GM18519 (cell line): ENCODE measurements around the gene BEST2.
"Not testable (repeated sequence)": the region's sequence is repeated elsewhere in the genome, so short reads cannot be mapped to it uniquely, and the experiment has no call there.

Source experiments
- ATAC-seq: cut with Tn5 transposase; IDR thresholded peaks from one replicate; pipeline ENCODE4 v1.9.1; 2021; ENCODE audit warnings: mild to moderate bottlenecking, moderate library complexity; ENCODE audit not compliant: unreplicated experiment, low FRiP score

BEST2 gene

DNA sequence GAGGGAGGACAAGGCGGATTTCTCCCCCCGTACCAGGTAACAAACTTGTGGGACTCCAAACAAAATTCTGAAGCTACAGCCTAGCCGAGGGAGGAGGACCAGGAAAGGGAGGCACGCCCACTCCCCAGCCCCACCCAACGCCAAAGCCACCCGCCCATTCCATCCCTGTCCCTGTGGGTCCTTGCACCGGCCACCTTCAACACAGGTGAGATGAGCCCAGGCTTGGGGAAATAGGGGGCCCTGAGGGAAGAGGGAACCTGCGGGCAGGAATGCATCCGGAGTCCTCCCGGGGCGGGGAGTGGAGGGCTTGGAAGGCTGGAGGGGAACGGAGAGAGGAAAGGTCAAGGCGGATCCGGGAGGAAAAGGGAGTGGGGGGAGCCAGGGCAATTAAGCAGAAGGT, at the start of gene BEST2:
TSS of gene BEST2 (plus strand) at position 157 of the 400 bp plus-strand sequence. CDS start 802 bp downstream, outside the sequence.
- ATAC-seq: no peak

DNA sequence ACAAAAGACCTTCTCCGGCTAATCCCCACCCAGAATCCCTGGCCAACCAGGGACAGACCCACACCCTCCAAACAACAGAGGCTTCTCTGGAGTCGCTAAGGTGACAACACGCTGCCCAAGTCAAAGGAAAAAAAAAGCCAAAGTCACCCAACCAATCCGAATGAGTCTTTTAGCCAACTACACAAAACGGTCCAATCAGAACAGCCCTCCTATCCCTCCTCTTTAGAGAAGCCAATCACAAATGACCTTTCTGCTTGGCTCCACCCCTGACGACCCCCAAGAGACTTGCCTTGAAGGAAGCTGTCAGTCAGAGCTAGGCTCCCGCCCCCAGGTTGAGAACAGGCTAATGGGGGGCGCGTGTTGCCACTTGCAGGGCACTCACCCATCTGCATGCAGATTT, 48.5 kb upstream of the BEST2 start:
- ATAC-seq: no peak

DNA sequence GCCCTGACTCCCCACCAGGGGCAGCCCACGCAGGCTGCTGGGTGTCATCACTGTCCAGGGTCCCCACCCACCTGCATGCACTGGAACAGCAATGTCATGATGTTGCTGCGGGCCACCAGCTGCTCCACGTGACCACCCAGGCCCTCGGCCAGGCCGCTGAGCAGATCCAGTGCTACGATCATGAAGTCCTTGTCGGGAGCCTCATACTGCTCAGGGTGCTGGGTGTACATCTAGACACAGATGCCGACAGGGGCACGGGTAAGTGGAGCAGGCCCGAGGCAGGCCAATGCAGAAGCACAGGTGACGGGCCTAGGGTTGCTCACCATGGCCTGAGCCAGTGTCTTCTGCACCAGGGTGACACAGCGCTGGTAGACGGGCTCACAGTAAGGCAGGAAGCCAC, 46.4 kb upstream of the BEST2 start:
- no peak for ATAC-seq

DNA sequence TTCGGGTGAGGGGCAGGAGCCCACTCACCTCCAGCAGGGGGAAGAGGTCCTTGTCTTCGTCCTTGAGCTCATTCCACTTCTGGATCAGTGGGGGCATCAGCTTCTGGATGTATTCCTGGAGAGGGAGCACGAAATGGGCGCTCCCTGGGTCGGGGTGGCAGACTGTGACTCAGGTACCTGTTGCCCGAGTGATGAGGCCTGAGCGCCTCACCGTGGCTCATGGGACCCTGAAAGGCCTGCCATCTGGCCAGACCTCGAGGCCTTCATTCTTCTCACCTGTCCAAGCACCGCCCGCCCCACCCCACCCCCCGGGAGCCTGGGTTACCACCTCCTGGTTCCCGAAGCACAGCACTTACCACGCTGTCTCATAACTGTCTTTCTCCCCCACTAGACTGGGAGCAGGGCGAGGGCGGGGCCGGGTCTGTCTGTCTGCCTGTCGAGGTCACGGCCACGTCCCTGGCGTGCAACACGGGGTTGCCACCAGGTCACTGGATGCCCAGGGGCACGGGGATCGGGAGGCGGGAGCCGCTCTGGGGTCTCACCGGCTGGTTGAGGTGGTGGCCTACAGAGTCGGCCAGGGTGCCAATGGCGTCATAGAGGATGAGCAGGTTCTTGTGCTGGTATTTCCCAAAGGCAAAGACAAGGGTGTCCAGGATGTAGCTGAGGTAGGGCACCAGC, 45.8 kb upstream of the BEST2 start:
- no peak for ATAC-seq

DNA sequence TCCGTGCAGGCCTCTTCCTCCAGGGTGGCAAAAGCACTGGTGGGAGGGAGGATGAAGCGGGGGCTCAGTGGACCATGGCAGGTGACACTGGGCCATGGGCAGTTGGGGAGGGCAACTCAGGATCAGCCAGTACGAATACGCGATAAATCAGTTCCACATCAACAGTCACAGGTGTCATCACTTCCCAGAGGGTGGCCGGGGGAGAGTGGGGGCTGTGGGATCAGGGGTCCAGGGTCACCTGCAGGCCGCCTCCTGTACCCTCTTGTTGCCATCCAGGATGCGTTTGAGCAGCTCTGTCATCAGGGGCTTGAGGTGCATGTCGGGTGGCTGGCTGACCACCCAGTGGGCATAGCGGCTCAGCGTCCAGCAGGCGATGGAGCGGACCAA, 45.3 kb upstream of the BEST2 start:
- ATAC-seq: no peak

DNA sequence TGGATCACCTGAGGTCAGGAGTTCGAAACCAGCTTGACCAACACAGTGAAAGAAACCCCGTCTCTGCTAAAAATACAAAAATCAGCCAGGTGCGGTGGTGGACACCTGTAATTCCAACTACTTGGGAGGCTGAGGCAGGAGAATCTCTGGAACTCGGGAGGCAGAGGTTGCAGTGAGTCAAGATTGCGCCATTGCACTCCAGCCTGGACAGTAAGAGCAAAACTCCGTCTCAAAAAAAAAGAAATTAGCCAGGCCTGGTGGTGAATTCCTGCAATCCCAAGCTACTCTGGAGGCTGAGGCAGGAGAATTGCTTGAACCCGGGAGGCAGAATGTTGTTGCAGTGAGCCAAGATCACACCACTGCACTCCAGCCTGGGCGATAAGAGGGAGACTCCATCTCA, 43.0 kb upstream of the BEST2 start:
- ATAC-seq: no peak

DNA sequence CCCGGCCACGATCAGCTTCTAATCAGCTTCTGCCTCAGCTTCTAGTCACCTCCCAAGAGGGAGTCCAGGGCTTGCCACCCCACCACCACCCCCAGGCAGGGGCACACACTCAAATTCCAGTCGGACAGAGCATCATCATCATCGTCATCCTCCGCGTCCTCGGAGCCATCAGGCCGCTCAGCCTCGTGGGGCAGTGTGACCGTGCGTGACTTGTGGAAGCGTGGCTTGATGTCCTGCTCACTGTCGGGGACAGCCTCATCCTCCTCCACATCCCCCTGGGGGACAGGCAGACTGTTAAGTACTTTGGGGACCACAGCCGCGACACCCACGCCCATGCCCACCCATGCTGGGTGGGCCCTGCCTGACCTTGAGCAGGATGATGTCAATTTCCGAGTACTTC, 40.4 kb upstream of the BEST2 start:
- ATAC-seq: no peak

DNA sequence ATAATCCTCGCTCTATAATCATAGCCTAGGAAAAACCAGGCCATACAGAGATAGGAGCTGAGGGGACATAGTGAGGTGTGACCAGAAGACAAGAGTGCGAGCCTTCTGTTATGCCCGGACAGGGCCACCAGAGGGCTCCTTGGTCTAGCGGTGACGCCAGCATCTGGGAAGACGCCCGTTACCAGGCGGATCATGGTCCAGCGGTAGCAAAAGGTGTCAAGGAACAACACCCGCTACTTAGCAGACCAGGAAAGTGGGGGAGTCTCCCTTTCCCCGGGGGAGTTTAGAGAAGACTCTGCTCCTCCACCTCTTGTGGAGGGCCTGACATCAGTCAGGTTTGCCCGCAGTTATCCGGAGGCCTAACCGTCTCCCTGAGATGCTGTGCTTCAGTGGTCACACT, 39.5 kb upstream of the BEST2 start:
- not testable (repeated sequence) for ATAC-seq

DNA sequence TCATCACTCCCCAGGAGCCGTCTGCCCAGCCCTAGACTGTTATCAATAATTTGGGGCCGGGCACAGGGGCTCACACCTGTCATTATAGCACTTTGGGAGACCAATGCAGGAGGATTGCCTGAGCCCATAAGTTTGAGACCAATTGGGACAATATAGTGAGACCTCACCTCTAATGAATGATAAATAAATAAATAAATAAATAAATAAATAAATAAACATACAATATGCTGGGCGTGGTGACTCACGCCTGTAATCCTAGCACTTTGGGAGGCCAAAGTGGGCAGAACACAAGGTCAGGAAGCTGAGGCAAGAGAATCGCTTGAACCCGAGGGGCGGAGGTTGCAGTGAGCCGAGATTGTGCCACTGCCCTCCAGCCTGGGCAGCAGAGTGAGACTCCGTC, 38.3 kb upstream of the BEST2 start:
- not testable (repeated sequence) for ATAC-seq

DNA sequence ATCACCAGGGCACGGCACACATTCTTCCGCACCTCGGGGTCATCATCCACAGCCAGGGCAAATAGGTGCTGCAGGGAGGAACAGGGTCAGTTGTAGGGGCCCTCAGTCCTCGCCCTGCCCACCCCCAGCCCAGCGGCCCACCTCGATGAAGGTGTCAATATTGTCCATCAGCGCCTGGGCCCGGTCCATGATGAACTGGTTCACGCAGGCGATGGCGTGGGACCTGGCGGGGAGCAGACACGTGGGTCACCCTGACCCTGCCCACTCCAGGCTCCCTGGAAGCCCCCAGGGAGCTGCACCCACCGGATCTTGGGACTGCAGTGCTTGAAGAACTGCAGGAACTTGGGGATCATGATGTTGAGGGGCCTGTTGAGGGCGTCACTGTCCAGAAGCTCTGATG, 36.5 kb upstream of the BEST2 start:
- ATAC-seq: no peak

DNA sequence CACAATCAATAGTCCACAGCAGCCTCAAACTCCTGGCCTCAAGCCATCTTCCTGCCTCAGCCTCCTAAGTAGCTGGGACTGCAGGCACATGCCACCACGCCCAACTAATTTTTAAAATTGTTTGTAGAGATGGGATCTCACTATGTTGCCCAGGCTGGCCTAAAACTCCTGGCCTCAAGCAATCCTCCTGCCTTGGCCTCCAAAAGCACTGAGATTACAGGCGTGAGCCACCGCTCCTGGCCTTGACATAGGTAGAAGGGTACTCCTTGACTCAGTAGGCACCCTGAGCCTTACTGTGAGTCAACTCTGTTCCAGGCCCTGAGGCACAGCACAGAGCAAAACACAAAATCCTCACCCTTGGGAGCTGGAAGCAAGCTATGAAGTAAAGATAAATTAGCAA, 35.7 kb upstream of the BEST2 start:
- no peak for ATAC-seq

DNA sequence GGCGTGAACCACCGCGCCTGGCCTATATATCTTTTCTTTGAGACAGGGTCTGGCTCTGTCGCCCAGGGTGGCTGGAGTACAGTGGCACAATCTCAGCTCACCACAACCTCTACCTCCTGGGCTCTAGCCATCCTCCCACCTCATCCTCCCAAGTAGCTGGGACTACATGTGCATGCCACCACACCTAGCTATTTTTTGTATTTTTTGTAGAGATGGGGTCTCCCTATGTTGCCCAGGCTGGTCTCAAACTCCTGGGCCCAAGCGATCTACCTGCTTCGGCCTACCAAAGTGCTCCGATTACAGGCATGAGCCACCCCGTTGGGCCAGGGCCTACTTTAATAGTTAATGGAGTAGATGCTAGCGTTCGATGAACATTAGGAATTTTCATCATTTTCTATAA, 31.3 kb upstream of the BEST2 start:
- no peak for ATAC-seq

DNA sequence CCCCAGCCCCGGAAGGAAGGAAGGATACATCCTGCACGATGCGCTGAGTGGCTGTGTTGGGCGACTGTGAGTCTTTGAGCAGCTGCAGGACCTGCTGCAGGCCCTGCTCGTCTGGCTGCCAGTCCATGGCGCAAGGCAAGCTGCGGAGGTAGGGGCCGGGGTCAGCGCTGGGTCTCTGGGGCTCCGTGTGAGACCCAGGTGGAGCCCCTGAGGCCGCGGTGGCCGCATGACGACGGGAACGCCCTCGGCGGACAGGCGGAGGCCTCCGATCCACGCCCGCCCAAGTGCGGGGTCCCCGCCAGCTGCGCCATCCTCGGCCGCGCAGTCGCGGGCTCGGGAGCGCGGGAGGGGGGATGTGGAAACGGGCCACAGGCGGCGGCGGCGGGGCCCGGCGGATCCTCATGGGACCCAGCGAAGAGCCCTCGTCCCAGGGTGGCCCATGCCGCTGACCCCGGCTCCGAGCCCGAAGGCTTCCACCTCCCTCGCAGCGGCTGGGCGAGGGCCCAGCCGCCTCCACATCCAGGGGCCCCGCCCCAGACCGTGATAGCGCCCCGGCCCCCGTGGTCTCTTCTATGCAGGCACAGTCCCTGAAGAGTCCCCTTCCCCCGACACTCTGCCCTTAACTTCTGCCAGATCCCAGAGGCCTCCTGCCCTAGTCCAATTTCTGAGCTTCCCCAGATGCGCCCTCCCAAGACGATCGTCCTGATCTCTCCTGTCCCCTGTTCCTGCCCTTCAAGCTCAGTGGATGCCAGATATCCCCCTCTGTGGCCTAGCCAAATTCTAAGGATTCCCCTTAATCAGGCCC, 30.5 kb upstream of the BEST2 start:
- ATAC-seq: no peak

DNA sequence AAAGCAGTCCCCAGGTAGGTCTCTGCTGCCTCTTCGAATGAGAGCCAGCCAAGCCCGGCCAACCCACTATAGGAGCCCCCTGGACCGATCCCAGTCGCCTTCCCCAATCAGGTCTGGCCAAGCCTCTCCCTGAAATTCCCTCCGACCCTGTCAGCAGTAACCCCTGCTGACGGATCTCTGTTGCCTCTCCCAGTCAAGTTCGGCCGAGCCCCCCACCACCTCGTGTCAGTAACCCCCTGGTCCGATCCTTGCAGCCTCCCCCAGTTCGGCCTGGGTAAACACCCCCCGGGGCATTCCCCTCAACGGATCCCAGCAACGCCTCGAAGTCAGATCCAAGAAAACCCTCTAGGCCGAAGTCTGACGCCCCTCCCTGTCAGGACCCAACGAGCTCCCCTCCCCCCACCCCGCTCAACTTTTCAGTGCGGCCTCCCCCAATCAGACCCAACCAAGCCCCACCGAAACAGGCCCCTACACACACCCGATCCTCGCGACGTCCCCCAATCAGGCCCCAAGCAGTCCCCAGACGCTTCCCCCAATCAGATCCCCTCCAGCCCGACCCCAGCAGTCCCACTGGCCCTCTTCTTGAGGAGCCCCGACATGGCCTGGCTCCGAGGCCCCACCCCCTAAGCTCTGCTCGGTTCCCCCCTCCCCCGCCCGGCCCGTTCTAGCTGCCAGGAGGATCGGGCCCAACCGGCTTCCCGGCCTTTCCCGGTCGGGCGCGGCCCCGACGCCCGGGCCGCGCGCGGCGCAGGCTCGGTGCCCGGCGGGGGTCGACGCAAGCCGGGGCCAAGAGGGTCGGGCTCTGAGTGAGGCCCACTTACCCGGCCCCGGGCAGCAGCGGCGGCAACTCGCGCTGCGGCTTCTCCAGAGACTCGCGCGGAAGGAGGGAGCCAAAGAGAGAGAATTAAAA, 29.7 kb upstream of the BEST2 start:
- no peak for ATAC-seq

DNA sequence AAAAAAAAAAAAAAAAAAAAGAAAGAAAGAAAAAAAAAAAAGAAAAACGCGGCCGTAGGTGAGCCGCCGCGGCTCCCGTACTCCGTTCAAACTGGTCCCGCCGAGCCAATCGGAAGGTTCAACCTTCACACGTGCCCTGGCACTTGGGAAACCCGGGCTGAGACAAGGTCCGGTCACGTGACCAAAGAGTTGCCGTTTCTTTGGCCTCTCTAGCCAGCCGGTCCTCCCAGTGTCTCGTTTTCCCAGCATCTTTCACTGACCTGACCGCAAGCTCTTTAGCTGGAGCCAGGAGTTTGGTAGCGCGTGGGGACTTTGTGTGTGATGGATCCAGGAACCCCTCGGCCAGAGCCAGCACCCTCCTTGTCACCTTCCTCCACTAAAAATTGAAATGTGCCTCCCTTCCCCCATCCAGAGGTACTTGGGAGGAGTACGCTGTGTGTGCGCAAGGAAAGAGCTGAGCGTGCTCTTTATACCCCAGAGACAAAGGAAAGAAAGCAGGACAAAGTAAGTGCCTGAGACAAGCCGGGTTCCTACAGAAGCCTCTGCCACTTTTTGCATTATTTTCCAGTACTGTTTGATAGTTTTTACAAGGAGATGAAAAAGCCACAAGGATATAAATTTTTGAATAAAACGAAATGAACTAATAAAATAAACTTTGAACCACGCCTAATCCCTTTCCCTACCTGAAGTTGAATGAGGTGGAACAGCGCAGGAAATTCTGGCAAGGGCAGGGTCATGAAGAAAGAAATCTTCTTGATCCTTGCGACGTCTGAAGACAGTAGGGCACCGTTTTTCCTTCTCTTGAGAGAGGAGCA, 28.8 kb upstream of the BEST2 start:
- ATAC-seq: no peak

DNA sequence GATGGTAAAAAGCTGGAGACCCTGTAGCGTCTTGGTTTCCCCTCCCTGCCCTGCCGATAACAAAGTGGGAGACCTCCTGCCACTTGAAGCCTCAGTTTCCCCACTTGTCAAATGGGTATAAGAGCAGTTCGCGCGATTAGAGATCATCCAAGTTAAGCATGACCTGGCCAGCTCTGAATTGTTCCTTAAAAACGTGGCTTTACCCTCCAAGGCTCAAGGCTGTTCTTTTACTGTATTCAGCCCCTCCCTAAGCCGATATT, 28.3 kb upstream of the BEST2 start:
- ATAC-seq: no peak

DNA sequence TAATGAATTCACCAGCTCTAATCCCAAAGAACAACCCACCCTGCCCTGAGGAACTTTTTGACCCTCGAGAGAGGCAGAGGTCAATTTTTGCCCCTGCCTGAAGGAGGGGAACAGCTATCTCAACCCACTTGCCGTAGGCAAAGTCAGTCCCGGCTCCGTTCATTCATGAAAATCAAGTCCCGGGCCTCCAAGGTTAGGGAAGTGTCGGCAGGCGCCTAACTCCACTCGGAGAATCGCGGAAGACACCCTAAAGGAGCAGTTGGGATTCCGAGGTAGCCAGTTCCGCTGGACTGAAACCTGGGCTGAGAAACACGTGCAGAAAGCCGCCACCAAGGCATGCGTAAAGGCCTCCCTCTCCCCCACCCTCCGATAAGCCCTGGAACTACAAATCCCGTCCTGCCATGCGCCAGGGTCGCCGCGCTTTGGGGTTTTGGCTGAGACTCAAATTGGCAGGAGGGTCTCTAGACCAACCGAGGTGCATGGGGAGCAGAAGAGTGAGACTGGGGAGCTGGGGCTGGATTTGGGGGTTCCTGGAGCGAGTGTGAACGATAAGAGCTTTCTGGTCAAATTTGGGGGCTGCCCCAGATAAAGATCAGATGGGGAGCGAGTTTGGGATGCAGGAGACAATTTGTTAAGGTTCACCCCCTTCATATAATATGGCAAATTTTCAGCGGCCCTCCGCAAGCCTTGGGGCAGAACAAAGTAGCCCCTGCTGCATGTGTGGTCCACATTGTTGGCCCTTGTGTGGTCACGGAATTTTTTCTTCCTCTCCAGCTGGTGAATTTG, 27.8 kb upstream of the BEST2 start, which contains the start of gene TNPO2:
TSS of gene TNPO2 (minus strand) at position 292 of the 786 bp plus-strand sequence. CDS start 2,955 bp downstream, outside the sequence.
- ATAC-seq: no peak

DNA sequence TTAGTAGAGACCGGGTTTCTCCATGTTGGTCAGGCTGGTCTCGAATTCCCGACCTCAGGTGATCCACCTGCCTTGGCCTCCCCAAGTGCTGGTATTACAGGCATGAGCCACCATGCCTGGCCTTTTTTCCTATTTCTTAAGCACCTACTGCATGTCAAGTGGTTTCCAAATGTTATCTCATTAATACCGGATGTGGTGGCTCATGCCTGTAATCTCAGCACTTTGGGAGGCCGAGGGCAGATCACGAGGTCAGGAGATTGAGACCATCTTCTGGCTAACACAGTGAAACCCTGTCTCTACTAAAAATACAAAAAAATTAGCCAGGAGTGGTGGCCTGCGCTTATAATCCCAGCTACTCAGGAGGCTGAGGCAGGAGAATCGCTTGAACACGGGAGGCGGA, 26.0 kb upstream of the BEST2 start:
- ATAC-seq: not testable (repeated sequence)

DNA sequence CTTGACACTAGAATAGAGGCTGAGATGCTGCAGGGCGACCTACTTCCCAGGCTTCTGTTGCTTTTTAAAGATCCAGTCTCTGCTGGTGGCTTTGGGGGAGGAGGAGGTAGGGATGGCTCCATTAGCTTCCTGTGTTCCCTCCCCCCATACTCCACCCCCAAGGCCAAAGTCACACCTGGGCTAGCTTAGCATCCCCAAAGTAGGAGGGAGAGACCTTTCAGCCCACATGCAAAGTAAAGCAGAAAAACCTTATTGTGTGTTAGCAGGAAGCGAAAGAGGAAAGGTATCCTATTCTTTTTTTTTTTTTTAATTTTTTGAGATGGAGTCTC, 24.6 kb upstream of the BEST2 start:
- ATAC-seq: no peak
